GM13976 (cell line): ENCODE results near the gene SYT9.

Experiments used
- DNase-seq: peaks from one replicate; pipeline ENCODE4 v3.0.0; 2012; ENCODE audit warnings: low spot score
- CTCF ChIP-seq: IDR thresholded peaks from 2 replicates; pipeline ENCODE4 v1.5.1; 2012; ENCODE audit warnings: borderline replicate concordance, mild to moderate bottlenecking; ENCODE audit not compliant: insufficient read depth; ENCODE audit errors: extremely low read depth, missing control alignments, control extremely low read depth
- in situ Hi-C: fragments of 300-500 bp; cut with MboI; formaldehyde crosslinking; loops from one replicate; pipeline ENCODE4 v1.12.0; 2022; ENCODE audit warnings: low sequenced_read_pairs, mixed read lengths, inconsistent platforms; ENCODE audit not compliant: unreplicated experiment

SYT9 gene

DNA sequence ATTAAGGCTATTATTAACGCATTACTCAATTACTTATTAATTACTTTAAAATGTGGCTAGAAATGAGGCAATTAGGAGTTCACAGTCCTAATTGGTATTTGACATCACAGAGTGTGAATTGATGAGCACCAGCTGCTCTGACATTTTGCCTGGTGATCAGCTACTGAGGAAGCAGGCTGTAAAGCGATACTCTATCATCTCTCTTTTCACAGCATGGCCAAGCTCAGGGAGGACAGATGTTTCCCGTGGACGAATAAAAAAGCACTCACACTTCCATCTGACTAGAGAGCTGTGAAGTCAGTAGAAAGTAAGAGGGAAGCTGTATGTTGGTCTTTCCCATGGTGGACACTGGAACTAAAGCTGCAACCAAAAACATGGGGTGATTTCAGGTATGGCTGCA is 29.1 kb upstream of the SYT9 start:
- in situ Hi-C loops, result no loop called here
- TF ChIP-seq CTCF, result no peak
- no peak for DNase-seq

GRCh38 chr11:7239877-7240276 is 11.8 kb upstream of the SYT9 start:
- no peak for DNase-seq
- no peak for TF ChIP-seq CTCF
- in situ Hi-C loops, result no loop called here

GRCh38 chr11:7245341-7245740 is 6.4 kb upstream of the SYT9 start:
- in situ Hi-C loops, result no loop called here
- no peak for DNase-seq
- no peak for TF ChIP-seq CTCF

DNA sequence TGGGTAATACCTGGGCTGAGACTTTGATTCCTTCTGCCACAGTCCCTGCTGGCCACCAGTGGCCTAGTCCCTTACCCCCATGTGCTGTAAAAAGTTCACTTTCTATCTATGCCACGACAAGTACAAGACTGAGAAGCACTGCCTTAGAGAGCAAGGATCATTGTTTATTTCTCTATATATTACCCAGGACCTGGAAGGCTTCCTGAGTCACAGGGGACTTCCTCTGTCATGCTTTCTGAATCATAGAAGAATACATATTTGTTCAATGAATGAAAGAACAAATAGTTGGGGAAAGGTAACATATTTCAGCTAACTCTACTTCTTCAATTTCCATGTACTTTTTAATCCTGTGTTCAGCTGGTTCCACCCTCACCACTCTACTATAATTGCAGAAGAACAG is 5.5 kb upstream of the SYT9 start:
- no peak for DNase-seq
- no peak for TF ChIP-seq CTCF
- in situ Hi-C loops, result no loop called here

- no peak for TF ChIP-seq CTCF
- no peak for DNase-seq
- in situ Hi-C loops, result no loop called here
Observed at GRCh38 chr11:7250166-7250565, 1.5 kb upstream of the SYT9 start.

DNA sequence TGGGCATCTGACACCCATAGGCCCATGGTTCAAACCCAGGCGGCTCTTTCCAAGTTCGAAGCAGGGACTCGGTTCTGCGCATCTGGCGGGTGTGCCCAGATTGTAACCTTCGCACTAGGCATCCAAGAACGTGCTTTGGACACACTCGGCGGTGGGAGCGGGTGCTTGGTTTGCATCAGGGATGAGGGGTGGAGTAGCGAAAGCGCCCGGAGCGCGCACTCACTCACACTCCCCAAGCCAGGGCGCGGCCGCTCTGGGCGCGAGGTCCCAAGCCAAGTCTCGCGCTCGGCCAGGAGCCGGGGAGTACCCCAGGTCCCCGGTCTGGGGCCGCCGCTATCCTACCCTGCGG is 243 bp upstream of the SYT9 start:
- no peak for DNase-seq
- no peak for TF ChIP-seq CTCF
- in situ Hi-C loops, result no loop called here

DNA sequence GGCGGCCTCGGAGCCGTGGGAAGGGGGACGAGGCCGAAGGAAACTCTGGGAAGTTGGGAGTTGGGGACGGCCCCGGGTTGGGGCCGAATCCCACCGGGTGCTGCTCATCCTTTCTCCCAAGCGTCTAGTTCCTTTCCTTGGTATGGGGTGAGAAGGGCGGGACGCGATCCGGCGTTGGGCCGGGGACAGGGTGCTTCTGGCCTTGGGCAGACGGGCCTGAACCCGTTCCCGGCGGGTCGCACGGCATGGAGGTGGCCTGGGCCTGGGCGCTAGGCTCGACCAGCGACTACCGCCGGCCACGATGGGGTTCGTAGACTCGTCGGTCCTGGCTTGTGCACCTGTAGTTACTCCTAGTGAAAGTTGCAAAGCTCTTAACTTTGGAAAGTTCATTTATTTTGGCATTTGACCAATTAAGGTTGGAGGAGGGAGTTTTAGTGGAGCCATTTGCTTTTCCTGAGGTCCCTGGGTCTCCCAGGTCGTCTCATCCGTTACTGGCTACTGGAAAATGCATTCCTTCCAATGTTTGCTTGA is 1.0 kb downstream of the SYT9 start:
- TF ChIP-seq CTCF, result no peak
- DNase-seq, result peak; percentile 24
- in situ Hi-C loops, result no loop called here
